Measurements from ENCODE around the gene LDLRAD3. TPM values are rescaled to one million over a fixed set of nuclear protein-coding genes. Genes with fewer than 3 reads are reported as not detected.

Gene LDLRAD3
- total and polyA plus RNA-seq, 4 donors, result 2.3 to 19.6 (median 10.8) TPM

- no peaks in the 10 kb centered on the region for H3K36me3 ChIP-seq (ENCODE audit: control insufficient read depth in 1 of 2, insufficient read depth in 2 of 2, low read length in 1 of 2)
- ATAC-seq (ENCODE audit: low FRiP score), result no peak
- H3K9me3 ChIP-seq (ENCODE audit: control insufficient read depth, low read length), result peaks cover 1% of the 10 kb centered on the region
- intact Hi-C loops (cut with DNase I), result no loop called here
- WGBS, 2 donors, result 85 to 91% methylated on average over 3 of the region's 3 CpGs
- no peaks in the 10 kb centered on the region for H3K27me3 ChIP-seq (ENCODE audit: control insufficient read depth in 1 of 2, insufficient read depth in 2 of 2, low read length in 1 of 2)
- DNase-seq, result no peak
- no peak overlapping the region for H3K27ac ChIP-seq (ENCODE audit: low read depth in 1 of 2, low read length in 2 of 2)
- H3K4me1 ChIP-seq (ENCODE audit: control insufficient read depth in 1 of 2, insufficient read depth in 2 of 2, low read length in 2 of 2), result no peaks in the 10 kb centered on the region
- H3K4me3 ChIP-seq (ENCODE audit: low read length in 2 of 2), result no peak overlapping the region
Measured at GRCh38 chr11:35974882-35975589, 31.2 kb downstream of the LDLRAD3 start.

DNA sequence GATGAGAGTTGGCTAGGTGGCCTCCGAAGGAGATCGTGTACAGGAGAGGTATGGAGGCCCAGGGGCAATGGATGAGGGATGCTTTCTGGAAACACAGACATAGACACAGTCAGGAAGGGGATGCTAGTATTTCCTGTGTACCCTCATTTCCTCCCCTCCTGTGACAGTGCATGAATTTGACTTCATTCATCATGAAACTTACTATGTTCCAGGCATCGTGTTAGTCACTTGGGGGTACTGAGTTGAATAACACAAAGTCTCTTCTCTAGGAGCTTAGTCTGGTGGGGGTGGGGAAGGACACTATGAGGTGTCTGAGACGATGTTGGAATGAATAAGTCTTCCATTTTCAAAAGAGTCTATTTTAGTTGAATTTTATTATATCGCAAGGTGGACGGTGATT is 32.6 kb downstream of the LDLRAD3 start:
- WGBS, 2 donors, result 96% methylated on average over 6 of the region's 6 CpGs
- intact Hi-C loops (cut with DNase I), result no loop called here

GRCh38 chr11:35978183-35978582 is 34.3 kb downstream of the LDLRAD3 start:
- H3K27me3 ChIP-seq (ENCODE audit: control insufficient read depth in 1 of 2, insufficient read depth in 2 of 2, low read length in 1 of 2), result no peaks in the 10 kb centered on the region
- no peaks in the 10 kb centered on the region for H3K36me3 ChIP-seq (ENCODE audit: control insufficient read depth in 1 of 2, insufficient read depth in 2 of 2, low read length in 1 of 2)
- H3K9me3 ChIP-seq (ENCODE audit: control insufficient read depth, low read length), result no peaks in the 10 kb centered on the region
- no peak for ATAC-seq (ENCODE audit: low FRiP score)
- no peaks in the 10 kb centered on the region for H3K4me1 ChIP-seq (ENCODE audit: control insufficient read depth in 1 of 2, insufficient read depth in 2 of 2, low read length in 2 of 2)
- H3K27ac ChIP-seq (ENCODE audit: low read depth in 1 of 2, low read length in 2 of 2), result no peak overlapping the region
- intact Hi-C loops (cut with DNase I), result no loop called here
- WGBS, 2 donors, result 76 to 84% methylated on average over 6 of the region's 6 CpGs
- no peak for DNase-seq
- no peak overlapping the region for H3K4me3 ChIP-seq (ENCODE audit: low read length in 2 of 2)

More for the DNA sequence above, 32.6 kb downstream of the LDLRAD3 start:
- Histone ChIP-seq H3K36me3 (ENCODE audit: control insufficient read depth in 1 of 2, insufficient read depth in 2 of 2, low read length in 1 of 2) (no peaks in the 10 kb centered on the region), H3K4me1 (ENCODE audit: control insufficient read depth in 1 of 2, insufficient read depth in 2 of 2, low read length in 2 of 2) (no peaks in the 10 kb centered on the region), H3K4me3 (ENCODE audit: low read length in 2 of 2) (no peak overlapping the region), H3K27ac (ENCODE audit: low read depth in 1 of 2, low read length in 2 of 2) (no peak overlapping the region), H3K27me3 (ENCODE audit: control insufficient read depth in 1 of 2, insufficient read depth in 2 of 2, low read length in 1 of 2) (no peaks in the 10 kb centered on the region), H3K9me3 (ENCODE audit: control insufficient read depth, low read length) (no peaks in the 10 kb centered on the region)
- ATAC-seq (ENCODE audit: low FRiP score) (no peak), DNase-seq (no peak)

DNA sequence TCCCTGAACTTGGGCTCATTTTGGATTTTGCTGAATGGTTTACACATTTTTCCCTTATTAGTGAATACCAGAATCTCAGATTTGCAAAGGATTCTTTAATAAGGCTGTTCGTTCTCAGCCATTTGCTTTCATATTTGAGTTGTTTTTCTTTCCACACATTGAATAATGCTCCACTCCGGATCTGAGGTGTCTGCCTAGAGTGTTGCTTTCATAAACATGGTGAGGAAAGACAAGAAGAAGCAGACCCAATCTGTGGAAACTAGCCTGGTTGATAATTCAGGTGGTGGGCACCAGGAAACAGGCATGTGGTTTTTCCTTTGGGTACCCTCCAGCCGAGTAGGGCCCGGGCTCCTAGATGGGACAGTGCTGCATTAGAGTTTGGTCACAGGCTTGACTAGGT is 35.0 kb downstream of the LDLRAD3 start:
- no peaks in the 10 kb centered on the region for H3K27me3 ChIP-seq (ENCODE audit: control insufficient read depth in 1 of 2, insufficient read depth in 2 of 2, low read length in 1 of 2)
- no peak overlapping the region for H3K27ac ChIP-seq (ENCODE audit: low read depth in 1 of 2, low read length in 2 of 2)
- ATAC-seq (ENCODE audit: low FRiP score), result no peak
- H3K4me1 ChIP-seq (ENCODE audit: control insufficient read depth in 1 of 2, insufficient read depth in 2 of 2, low read length in 2 of 2), result no peaks in the 10 kb centered on the region
- intact Hi-C loops (cut with DNase I), result no loop called here
- H3K9me3 ChIP-seq (ENCODE audit: control insufficient read depth, low read length), result no peaks in the 10 kb centered on the region
- no peak overlapping the region for H3K4me3 ChIP-seq (ENCODE audit: low read length in 2 of 2)
- DNase-seq, result no peak
- WGBS, 2 donors, result 39 to 43% methylated on average over 4 of the region's 4 CpGs
- H3K36me3 ChIP-seq (ENCODE audit: control insufficient read depth in 1 of 2, insufficient read depth in 2 of 2, low read length in 1 of 2), result no peaks in the 10 kb centered on the region

- 62 to 70% methylated on average over 9 of the region's 9 CpGs for WGBS, 2 donors
- intact Hi-C loops (cut with DNase I), result no loop called here
- Histone ChIP-seq H3K4me3 (ENCODE audit: low read length in 2 of 2) (no peak overlapping the region), H3K36me3 (ENCODE audit: control insufficient read depth in 1 of 2, insufficient read depth in 2 of 2, low read length in 1 of 2) (no peaks in the 10 kb centered on the region), H3K4me1 (ENCODE audit: control insufficient read depth in 1 of 2, insufficient read depth in 2 of 2, low read length in 2 of 2) (no peaks in the 10 kb centered on the region), H3K27ac (ENCODE audit: low read depth in 1 of 2, low read length in 2 of 2) (peak overlapping the region in 1 of 2 donors; percentile 22), H3K27me3 (ENCODE audit: control insufficient read depth in 1 of 2, insufficient read depth in 2 of 2, low read length in 1 of 2) (no peaks in the 10 kb centered on the region), H3K9me3 (ENCODE audit: control insufficient read depth, low read length) (no peaks in the 10 kb centered on the region)
- DNase-seq (no peak), ATAC-seq (ENCODE audit: low FRiP score) (no peak)
Measured at GRCh38 chr11:35980686-35981390, 37.0 kb downstream of the LDLRAD3 start.

GRCh38 chr11:35981581-35981980 is 37.7 kb downstream of the LDLRAD3 start:
- intact Hi-C loops (cut with DNase I), result no loop called here

GRCh38 chr11:35982061-35982460 is 38.2 kb downstream of the LDLRAD3 start:
- intact Hi-C loops (cut with DNase I), result no loop called here
- Histone ChIP-seq H3K4me3 (ENCODE audit: low read length in 2 of 2) (no peak overlapping the region), H3K27me3 (ENCODE audit: control insufficient read depth in 1 of 2, insufficient read depth in 2 of 2, low read length in 1 of 2) (no peaks in the 10 kb centered on the region), H3K9me3 (ENCODE audit: control insufficient read depth, low read length) (no peaks in the 10 kb centered on the region), H3K27ac (ENCODE audit: low read depth in 1 of 2, low read length in 2 of 2) (peak overlapping the region in 1 of 2 donors; percentile 52), H3K36me3 (ENCODE audit: control insufficient read depth in 1 of 2, insufficient read depth in 2 of 2, low read length in 1 of 2) (no peaks in the 10 kb centered on the region), H3K4me1 (ENCODE audit: control insufficient read depth in 1 of 2, insufficient read depth in 2 of 2, low read length in 2 of 2) (no peaks in the 10 kb centered on the region)
- 13 to 15% methylated on average over 8 of the region's 8 CpGs for WGBS, 2 donors
- DNase-seq, result no peak
- no peak for ATAC-seq (ENCODE audit: low FRiP score)

More at GRCh38 chr11:35981581-35981980, 37.7 kb downstream of the LDLRAD3 start:
- 4 to 7% methylated on average over 7 of the region's 7 CpGs for WGBS, 2 donors
- no peaks in the 10 kb centered on the region for H3K9me3 ChIP-seq (ENCODE audit: control insufficient read depth, low read length)
- no peak overlapping the region for H3K4me3 ChIP-seq (ENCODE audit: low read length in 2 of 2)
- peak overlapping the region in 1 of 2 donors; percentile 52 for H3K27ac ChIP-seq (ENCODE audit: low read depth in 1 of 2, low read length in 2 of 2)
- DNase-seq (peak in 1 of 2 donors; percentile 54), ATAC-seq (ENCODE audit: low FRiP score) (peak; percentile 58)
- H3K36me3 ChIP-seq (ENCODE audit: control insufficient read depth in 1 of 2, insufficient read depth in 2 of 2, low read length in 1 of 2), result no peaks in the 10 kb centered on the region
- no peaks in the 10 kb centered on the region for H3K4me1 ChIP-seq (ENCODE audit: control insufficient read depth in 1 of 2, insufficient read depth in 2 of 2, low read length in 2 of 2)
- no peaks in the 10 kb centered on the region for H3K27me3 ChIP-seq (ENCODE audit: control insufficient read depth in 1 of 2, insufficient read depth in 2 of 2, low read length in 1 of 2)

- no peak for ATAC-seq (ENCODE audit: low FRiP score)
- H3K9me3 ChIP-seq (ENCODE audit: control insufficient read depth, low read length), result no peaks in the 10 kb centered on the region
- intact Hi-C loops (cut with DNase I), result no loop called here
- no peaks in the 10 kb centered on the region for H3K4me1 ChIP-seq (ENCODE audit: control insufficient read depth in 1 of 2, insufficient read depth in 2 of 2, low read length in 2 of 2)
- no peaks in the 10 kb centered on the region for H3K27me3 ChIP-seq (ENCODE audit: control insufficient read depth in 1 of 2, insufficient read depth in 2 of 2, low read length in 1 of 2)
- no peak overlapping the region for H3K4me3 ChIP-seq (ENCODE audit: low read length in 2 of 2)
- DNase-seq, result no peak
- 92 to 95% methylated on average over 1 of the region's 1 CpG for WGBS, 2 donors
- H3K36me3 ChIP-seq (ENCODE audit: control insufficient read depth in 1 of 2, insufficient read depth in 2 of 2, low read length in 1 of 2), result no peaks in the 10 kb centered on the region
- no peak overlapping the region for H3K27ac ChIP-seq (ENCODE audit: low read depth in 1 of 2, low read length in 2 of 2)
Measured at GRCh38 chr11:35983981-35984380, 40.1 kb downstream of the LDLRAD3 start.

- DNase-seq, result no peak
- intact Hi-C loops (cut with DNase I), result no loop called here
- WGBS, 2 donors, result 95 to 98% methylated on average over 3 of the region's 3 CpGs
Measured at GRCh38 chr11:35986947-35987346, 43.1 kb downstream of the LDLRAD3 start.

More at GRCh38 chr11:35986947-35987346, 43.1 kb downstream of the LDLRAD3 start:
- H3K27me3 ChIP-seq (ENCODE audit: control insufficient read depth in 1 of 2, insufficient read depth in 2 of 2, low read length in 1 of 2), result no peaks in the 10 kb centered on the region
- H3K9me3 ChIP-seq (ENCODE audit: control insufficient read depth, low read length), result no peaks in the 10 kb centered on the region
- no peak for ATAC-seq (ENCODE audit: low FRiP score)
- no peaks in the 10 kb centered on the region for H3K4me1 ChIP-seq (ENCODE audit: control insufficient read depth in 1 of 2, insufficient read depth in 2 of 2, low read length in 2 of 2)
- no peak overlapping the region for H3K4me3 ChIP-seq (ENCODE audit: low read length in 2 of 2)
- H3K36me3 ChIP-seq (ENCODE audit: control insufficient read depth in 1 of 2, insufficient read depth in 2 of 2, low read length in 1 of 2), result no peaks in the 10 kb centered on the region
- no peak overlapping the region for H3K27ac ChIP-seq (ENCODE audit: low read depth in 1 of 2, low read length in 2 of 2)
